Esophagus mucosa (tissue), 1 donor: ENCODE measurements around the gene DAPK2. TPM values are rescaled to one million over a fixed set of nuclear protein-coding genes. Genes with fewer than 3 reads are reported as not detected.
A peak's percentile ranks its signal among the peaks of the same experiment; 100 is the strongest.

Source experiments
- ATAC-seq: fragments of 200-7000 bp; cut with Tn5 transposase; one replicate; pipeline ENCODE4 v1.9.1; 2020
- total RNA-seq: library from RNA; stranded (reverse); gene quantifications from one replicate; pipeline ENCODE4 v1.2.4, GENCODE V29; 2023
- donor health status: DM: yes; HTN: yes; CAD: no.

The DAPK2 gene
- total RNA-seq, 1 donor from 2014 or later: 9.6 TPM

GRCh38 chr15:63940966-63941620 lies 105.2 kb downstream of the DAPK2 start:
- no peak for ATAC-seq

- peak; percentile 56 for ATAC-seq
Observed at GRCh38 chr15:63939531-63940130, 106.7 kb downstream of the DAPK2 start.

GRCh38 chr15:63938486-63939061 lies 107.7 kb downstream of the DAPK2 start:
- no peak for ATAC-seq

- ATAC-seq: no peak
Observed at GRCh38 chr15:63933522-63933921, 112.8 kb downstream of the DAPK2 start.

GRCh38 chr15:63931556-63931955 lies 114.7 kb downstream of the DAPK2 start:
- no peak for ATAC-seq

GRCh38 chr15:63930034-63930433 lies 116.3 kb downstream of the DAPK2 start:
- no peak for ATAC-seq

- no peak for ATAC-seq
Observed at GRCh38 chr15:63928185-63928842, 118.0 kb downstream of the DAPK2 start.

GRCh38 chr15:63923993-63924950 lies 122.0 kb downstream of the DAPK2 start:
- no peak for ATAC-seq

- no peak for ATAC-seq
Observed at GRCh38 chr15:63922916-63923315, 123.4 kb downstream of the DAPK2 start.

GRCh38 chr15:63922261-63922904 lies 123.9 kb downstream of the DAPK2 start:
- ATAC-seq: no peak

GRCh38 chr15:63920504-63921175 lies 125.6 kb downstream of the DAPK2 start:
- no peak for ATAC-seq

- ATAC-seq: no peak
Observed at GRCh38 chr15:63918901-63919348, 127.4 kb downstream of the DAPK2 start.

- ATAC-seq: no peak
Observed at GRCh38 chr15:63918317-63918672, 128.0 kb downstream of the DAPK2 start.

- ATAC-seq: no peak
Observed at GRCh38 chr15:63917588-63918316, 128.5 kb downstream of the DAPK2 start.

- ATAC-seq: no peak
Observed at GRCh38 chr15:63915873-63916771, 130.2 kb downstream of the DAPK2 start.

GRCh38 chr15:63915209-63915872 lies 130.9 kb downstream of the DAPK2 start:
- no peak for ATAC-seq

GRCh38 chr15:63913786-63914315 lies 132.4 kb downstream of the DAPK2 start:
- ATAC-seq: no peak

GRCh38 chr15:63913336-63913735 lies 132.9 kb downstream of the DAPK2 start:
- no peak for ATAC-seq
